Lower lobe of right lung (tissue), 2 donors: ENCODE data around the gene NOL9. TPM values are rescaled to one million over a fixed set of nuclear protein-coding genes. Genes with fewer than 3 reads are reported as not detected.

Experiments
- ATAC-seq, 2 donors: fragments of 200-7000 bp; cut with Tn5 transposase; one replicate each; pipeline ENCODE4 v1.9.1; 2020 to 2022; ENCODE audit warnings: mild to moderate bottlenecking in 2 of 2, moderate library complexity in 2 of 2
- DNase-seq: peaks from one replicate; pipeline ENCODE4 v3.0.0-alpha.2; 2020
- H3K27ac ChIP-seq: fragments of 200-600 bp; one replicate; pipeline ENCODE4 v1.8.0; 2022
- H3K27me3 ChIP-seq: fragments of 200-600 bp; one replicate; pipeline ENCODE4 v1.8.0; 2022; ENCODE audit warnings: low read depth
- H3K36me3 ChIP-seq: fragments of 200-600 bp; one replicate; pipeline ENCODE4 v1.8.0; 2022; ENCODE audit warnings: mild to moderate bottlenecking
- H3K4me1 ChIP-seq: fragments of 200-600 bp; one replicate; pipeline ENCODE4 v1.8.0; 2022
- H3K4me3 ChIP-seq: fragments of 200-600 bp; one replicate; pipeline ENCODE4 v1.8.0; 2022; ENCODE audit warnings: mild to moderate bottlenecking
- H3K9me3 ChIP-seq: fragments of 200-600 bp; one replicate; pipeline ENCODE4 v1.8.0; 2022
- CTCF ChIP-seq: fragments of 200-600 bp; IDR thresholded peaks from one replicate; pipeline ENCODE4 v1.8.0; 2022; ENCODE audit warnings: antibody characterized with exemption, mild to moderate bottlenecking
- intact Hi-C: fragments of 100-400 bp; cut with DNase I; formaldehyde crosslinking; loops from one replicate; pipeline ENCODE4 v1.11.0; 2022
- total RNA-seq: library from RNA; stranded (reverse); fragmentation: NEBNext Ultra II Directional; extraction: Animal tissue kit (Norgen Biotek cat#: 25700); gene quantifications from one replicate; pipeline ENCODE4 v1.2.1, GENCODE V29; 2021
- donor health status: DM: no; HTN: yes; CAD: no; lungs with severe emphysema.

Gene NOL9
- total RNA-seq, 1 donor from 2014 or later = 19.4 TPM

- Histone ChIP-seq H3K9me3 (no peaks in the 10 kb centered on the region), H3K27ac (no peak overlapping the region), H3K27me3 (no peaks in the 10 kb centered on the region), H3K4me3 (no peak overlapping the region), H3K4me1 (peaks cover 7% of the 10 kb centered on the region), H3K36me3 (no peaks in the 10 kb centered on the region)
- intact Hi-C loops = no loop called here
- no peak for TF ChIP-seq CTCF
- ATAC-seq = no peak
- no peak for DNase-seq
Observed at GRCh38 chr1:6476483-6476882, 77.8 kb downstream of the NOL9 start.

- H3K36me3 ChIP-seq = peaks cover 1% of the 10 kb centered on the region
- TF ChIP-seq CTCF = peak; percentile 96
- peak; percentile 84 for DNase-seq
Observed at GRCh38 chr1:6475381-6476133, 78.8 kb downstream of the NOL9 start.

GRCh38 chr1:6474815-6475282 is 79.5 kb downstream of the NOL9 start:
- intact Hi-C loops = no loop called here
- peak; percentile 43 for DNase-seq
- H3K27ac ChIP-seq = no peak overlapping the region

More at GRCh38 chr1:6475381-6476133, 78.8 kb downstream of the NOL9 start:
- peaks cover 7% of the 10 kb centered on the region for H3K4me1 ChIP-seq
- no peak overlapping the region for H3K4me3 ChIP-seq
- H3K27me3 ChIP-seq = no peaks in the 10 kb centered on the region
- peak; percentile 78 to 84 for ATAC-seq
- intact Hi-C loops = no loop called here
- H3K27ac ChIP-seq = no peak overlapping the region
- H3K9me3 ChIP-seq = no peaks in the 10 kb centered on the region

GRCh38 chr1:6473974-6474814 is 80.1 kb downstream of the NOL9 start:
- no peak for TF ChIP-seq CTCF
- no peaks in the 10 kb centered on the region for H3K9me3 ChIP-seq
- intact Hi-C loops = no loop called here
- H3K27me3 ChIP-seq = no peaks in the 10 kb centered on the region
- no peak overlapping the region for H3K4me3 ChIP-seq
- DNase-seq = peak; percentile 44
- peaks cover 13% of the 10 kb centered on the region for H3K36me3 ChIP-seq
- ATAC-seq = no peak
- H3K27ac ChIP-seq = no peak overlapping the region
- peaks cover 7% of the 10 kb centered on the region for H3K4me1 ChIP-seq

More at GRCh38 chr1:6474815-6475282, 79.5 kb downstream of the NOL9 start:
- H3K9me3 ChIP-seq = no peaks in the 10 kb centered on the region
- H3K4me1 ChIP-seq = peaks cover 7% of the 10 kb centered on the region
- TF ChIP-seq CTCF = no peak
- no peaks in the 10 kb centered on the region for H3K27me3 ChIP-seq
- no peak overlapping the region for H3K4me3 ChIP-seq
- peaks cover 8% of the 10 kb centered on the region for H3K36me3 ChIP-seq
- no peak for ATAC-seq

GRCh38 chr1:6473156-6473555 is 81.2 kb downstream of the NOL9 start:
- no peak for TF ChIP-seq CTCF
- no peak overlapping the region for H3K4me3 ChIP-seq
- H3K4me1 ChIP-seq = peaks cover 7% of the 10 kb centered on the region
- H3K27me3 ChIP-seq = no peaks in the 10 kb centered on the region
- peaks cover 15% of the 10 kb centered on the region for H3K36me3 ChIP-seq
- ATAC-seq (no peak), DNase-seq (no peak)
- intact Hi-C loops = no loop called here
- H3K9me3 ChIP-seq = no peaks in the 10 kb centered on the region
- no peak overlapping the region for H3K27ac ChIP-seq
